ENCODE measurements around the gene CNTNAP5.

Gene CNTNAP5

DNA sequence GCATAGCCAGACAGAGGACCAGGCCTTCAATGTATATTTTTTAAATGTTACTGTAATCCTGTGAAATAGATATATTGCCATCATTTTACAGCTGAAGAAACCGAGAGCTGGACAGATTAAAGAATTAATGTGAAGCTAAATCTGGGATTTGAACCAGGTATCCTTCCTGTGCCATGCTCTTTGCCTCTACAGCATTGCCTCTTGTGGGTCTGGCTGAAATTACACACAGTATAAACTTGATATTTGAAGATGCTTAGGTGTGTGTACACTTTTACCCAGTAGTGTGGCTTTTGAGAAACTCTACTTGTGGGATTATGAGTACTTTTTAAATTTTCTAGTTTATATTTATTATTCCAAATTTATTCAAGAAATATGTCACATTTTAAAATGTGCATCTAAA lies 264.5 kb downstream of the CNTNAP5 start:
- no peaks in the 10 kb centered on the region for H3K36me3 Mint-ChIP-seq (ENCODE audit: low read depth)
- no peak overlapping the region for H3K27ac Mint-ChIP-seq
- no peak for DNase-seq
- H3K4me1 Mint-ChIP-seq (ENCODE audit: low read depth) = no peaks in the 10 kb centered on the region
- H3K27me3 Mint-ChIP-seq = no peaks in the 10 kb centered on the region
- peaks cover 9% of the 10 kb centered on the region for H3K9me3 Mint-ChIP-seq
- H3K4me3 Mint-ChIP-seq = no peak overlapping the region

DNA sequence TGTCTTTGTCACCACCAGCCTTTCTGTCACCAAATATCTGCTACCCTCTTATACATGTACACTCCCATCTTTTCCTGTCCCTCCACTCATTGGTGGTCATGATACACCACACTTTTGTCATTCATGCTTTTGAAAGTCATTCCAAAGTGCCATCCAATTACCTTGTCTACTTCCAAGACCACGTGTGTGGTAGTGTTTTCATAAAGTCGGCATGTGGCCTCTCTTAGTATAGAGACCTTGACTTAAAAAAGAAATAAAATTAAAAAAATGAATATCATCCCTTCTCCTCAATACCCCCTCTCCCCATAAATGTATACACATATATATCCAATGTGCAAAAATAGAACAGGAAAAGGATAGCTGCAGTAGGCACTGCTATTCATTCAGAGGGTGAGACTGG lies 271.4 kb downstream of the CNTNAP5 start:
- no peak overlapping the region for H3K4me3 Mint-ChIP-seq
- no peaks in the 10 kb centered on the region for H3K36me3 Mint-ChIP-seq (ENCODE audit: low read depth)
- no peak overlapping the region for H3K27ac Mint-ChIP-seq
- no peak for DNase-seq
- peaks cover 10% of the 10 kb centered on the region for H3K9me3 Mint-ChIP-seq
- H3K27me3 Mint-ChIP-seq = no peaks in the 10 kb centered on the region
- H3K4me1 Mint-ChIP-seq (ENCODE audit: low read depth) = no peaks in the 10 kb centered on the region

DNA sequence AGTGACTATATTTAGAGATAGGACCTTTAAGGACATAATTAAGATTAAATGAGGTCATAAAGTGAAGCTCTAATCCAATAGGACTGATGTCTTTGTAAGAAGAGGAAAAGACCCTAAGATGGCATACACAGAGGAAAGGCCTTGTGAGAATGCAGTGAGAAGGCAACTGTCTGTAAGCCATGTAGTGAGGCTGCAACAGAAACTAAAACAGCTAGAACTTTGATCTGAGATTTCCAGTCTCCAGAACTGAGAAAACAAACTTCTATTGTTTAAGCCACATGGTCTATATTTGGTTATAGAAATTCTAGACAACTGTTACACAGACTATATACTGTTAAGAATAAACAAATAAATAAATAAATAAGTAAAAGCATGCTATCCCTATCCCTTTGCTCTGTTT lies 276.8 kb downstream of the CNTNAP5 start:
- Mint-ChIP-seq H3K4me3 (no peak overlapping the region), H3K9me3 (peaks cover 21% of the 10 kb centered on the region), H3K27ac (no peak overlapping the region), H3K27me3 (no peaks in the 10 kb centered on the region), H3K4me1 (ENCODE audit: low read depth) (no peaks in the 10 kb centered on the region), H3K36me3 (ENCODE audit: low read depth) (no peaks in the 10 kb centered on the region)
- no peak for DNase-seq

DNA sequence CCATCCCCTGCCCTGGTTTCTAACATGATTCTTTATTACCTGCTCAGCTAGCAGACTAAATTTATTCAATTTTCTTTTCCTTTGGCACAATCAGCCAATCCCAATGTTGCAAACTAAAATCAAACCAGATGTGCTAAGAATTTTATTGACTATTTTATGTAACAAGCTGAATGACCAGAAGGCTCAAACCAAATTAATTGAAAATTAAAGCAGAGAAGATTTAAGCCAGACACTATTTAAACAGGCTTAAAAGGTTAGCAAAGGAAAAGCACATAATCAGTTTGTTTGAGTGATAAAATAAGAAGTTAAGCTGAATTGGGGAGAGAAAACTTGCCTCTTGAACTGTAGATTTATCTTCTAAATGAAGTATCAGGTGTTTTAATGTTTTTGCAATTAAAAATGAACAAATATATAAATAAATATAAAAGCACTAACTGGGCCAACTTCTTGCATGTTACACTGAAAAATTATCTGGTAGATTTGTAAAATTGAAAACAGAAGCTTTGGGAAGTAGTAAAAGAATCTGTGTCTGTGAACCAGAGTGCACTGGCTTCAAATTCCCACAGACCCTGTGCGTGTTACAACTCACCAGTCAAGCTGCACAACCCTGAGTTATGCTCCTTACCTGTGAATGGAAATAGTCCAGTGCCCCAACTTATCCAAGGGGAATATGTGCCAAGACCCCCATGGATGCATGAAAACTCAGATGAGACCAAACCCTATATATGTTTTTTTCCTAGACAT lies 283.4 kb downstream of the CNTNAP5 start:
- Mint-ChIP-seq H3K36me3 (ENCODE audit: low read depth) (no peaks in the 10 kb centered on the region), H3K9me3 (peaks cover 10% of the 10 kb centered on the region), H3K27me3 (no peaks in the 10 kb centered on the region), H3K4me1 (ENCODE audit: low read depth) (no peaks in the 10 kb centered on the region), H3K27ac (no peak overlapping the region), H3K4me3 (no peak overlapping the region)
- DNase-seq = no peak

DNA sequence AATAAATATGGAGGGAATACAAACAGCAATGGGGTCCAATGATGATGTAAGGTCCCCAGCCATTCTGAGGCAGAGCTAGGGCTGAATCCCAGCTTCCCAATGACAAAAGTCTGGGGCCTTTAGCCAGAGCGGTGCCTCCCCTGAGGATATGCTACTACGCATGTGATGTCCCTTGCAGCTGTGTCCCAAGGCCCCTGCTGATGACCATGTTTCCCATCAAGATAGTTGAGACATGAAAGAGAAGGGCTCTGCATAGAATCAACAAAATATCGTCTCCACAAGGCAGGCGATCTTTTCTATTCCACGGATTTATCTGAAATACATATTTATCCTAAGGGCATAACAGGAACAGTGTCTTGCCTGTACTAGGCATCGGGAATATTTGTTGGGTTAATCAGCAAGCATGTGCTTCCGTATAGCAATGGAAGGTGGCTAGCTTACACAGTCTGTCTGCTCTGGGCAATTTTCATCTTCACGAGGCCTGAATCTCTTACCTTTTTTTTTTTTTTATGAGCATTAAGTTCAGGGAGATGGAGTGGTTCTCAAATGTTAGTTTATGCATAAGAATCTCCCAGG lies 284.6 kb downstream of the CNTNAP5 start:
- Mint-ChIP-seq H3K27ac (no peak overlapping the region), H3K9me3 (peaks cover 10% of the 10 kb centered on the region), H3K4me3 (no peak overlapping the region), H3K36me3 (ENCODE audit: low read depth) (no peaks in the 10 kb centered on the region), H3K27me3 (no peaks in the 10 kb centered on the region), H3K4me1 (ENCODE audit: low read depth) (no peaks in the 10 kb centered on the region)
- DNase-seq = no peak

DNA sequence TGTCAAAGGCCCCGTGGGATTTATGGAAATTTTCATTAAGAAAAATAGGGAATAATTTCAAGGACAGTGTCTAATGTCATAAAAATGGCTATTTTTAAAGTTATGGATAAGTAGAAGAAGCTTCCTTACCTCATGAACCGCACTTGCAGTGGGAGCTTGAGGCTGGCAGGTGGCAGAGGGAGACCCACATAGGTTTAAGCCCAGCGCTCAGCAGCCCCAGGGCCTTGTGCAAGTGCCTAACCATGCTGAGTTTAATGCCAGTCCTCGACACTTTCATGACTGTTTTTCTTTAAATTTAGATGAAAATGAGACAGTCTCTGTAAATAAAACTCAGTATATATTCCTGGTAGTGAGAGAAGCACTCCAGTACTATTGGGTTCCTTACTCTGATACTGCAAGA lies 285.6 kb downstream of the CNTNAP5 start:
- Mint-ChIP-seq H3K9me3 (peaks cover 11% of the 10 kb centered on the region), H3K27ac (no peak overlapping the region), H3K27me3 (no peaks in the 10 kb centered on the region), H3K36me3 (ENCODE audit: low read depth) (no peaks in the 10 kb centered on the region), H3K4me1 (ENCODE audit: low read depth) (no peaks in the 10 kb centered on the region), H3K4me3 (no peak overlapping the region)
- no peak for DNase-seq

DNA sequence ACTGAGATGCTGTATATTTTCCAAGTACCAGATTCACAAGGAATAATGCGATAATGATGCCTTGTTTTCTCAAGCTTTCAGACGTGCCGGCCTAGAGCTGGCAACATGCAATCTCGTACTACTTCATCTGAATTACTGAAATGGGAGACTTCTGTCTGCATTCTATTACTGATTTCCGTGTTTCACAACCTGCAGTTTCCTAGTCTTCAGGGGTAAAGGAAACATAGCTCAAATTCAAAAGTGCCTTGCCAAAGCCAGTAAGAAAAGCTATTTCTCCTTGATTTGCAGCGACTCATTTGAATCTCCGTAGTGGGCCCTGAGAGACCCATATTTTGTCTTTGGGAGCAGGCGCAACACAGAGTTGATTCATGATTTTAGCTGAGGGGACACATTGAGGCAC lies 289.0 kb downstream of the CNTNAP5 start:
- Mint-ChIP-seq H3K36me3 (ENCODE audit: low read depth) (no peaks in the 10 kb centered on the region), H3K4me3 (no peak overlapping the region), H3K27me3 (no peaks in the 10 kb centered on the region), H3K9me3 (peaks cover 8% of the 10 kb centered on the region), H3K4me1 (ENCODE audit: low read depth) (no peaks in the 10 kb centered on the region), H3K27ac (no peak overlapping the region)
- DNase-seq = no peak

DNA sequence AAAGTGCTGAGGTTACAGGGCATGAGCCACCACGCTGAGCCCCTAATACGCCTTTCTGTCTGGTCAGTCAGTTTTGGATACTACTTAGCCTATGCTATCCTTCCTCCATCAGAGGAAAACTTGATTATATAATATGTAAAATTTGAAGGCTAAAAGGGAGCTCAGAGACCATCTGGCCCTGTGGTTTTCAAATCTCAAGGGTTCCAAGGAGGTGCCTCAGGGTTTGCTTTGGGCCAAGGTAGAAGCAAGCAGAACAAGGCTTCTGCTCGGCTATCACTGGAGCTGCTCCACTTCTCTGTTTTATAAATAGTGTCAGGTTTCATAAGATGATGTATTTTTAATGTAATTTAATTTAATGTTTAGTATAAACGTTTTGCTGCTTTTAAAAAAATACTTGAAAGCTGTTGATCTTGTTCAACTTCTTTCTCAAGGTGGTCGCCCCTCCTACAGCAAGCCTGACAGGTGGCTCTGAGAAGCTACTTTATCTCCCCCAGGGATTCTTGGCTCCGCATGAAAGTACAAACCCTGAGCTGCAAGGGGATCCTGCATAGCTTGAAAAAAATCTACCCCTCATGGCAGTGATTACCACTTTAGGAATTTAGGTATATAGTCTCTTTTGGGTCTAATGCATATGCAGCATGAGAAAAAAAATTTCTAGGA lies 290.3 kb downstream of the CNTNAP5 start:
- H3K9me3 Mint-ChIP-seq = peaks cover 8% of the 10 kb centered on the region
- no peak overlapping the region for H3K4me3 Mint-ChIP-seq
- H3K27ac Mint-ChIP-seq = no peak overlapping the region
- no peaks in the 10 kb centered on the region for H3K4me1 Mint-ChIP-seq (ENCODE audit: low read depth)
- H3K27me3 Mint-ChIP-seq = no peaks in the 10 kb centered on the region
- H3K36me3 Mint-ChIP-seq (ENCODE audit: low read depth) = no peaks in the 10 kb centered on the region
- DNase-seq = no peak

DNA sequence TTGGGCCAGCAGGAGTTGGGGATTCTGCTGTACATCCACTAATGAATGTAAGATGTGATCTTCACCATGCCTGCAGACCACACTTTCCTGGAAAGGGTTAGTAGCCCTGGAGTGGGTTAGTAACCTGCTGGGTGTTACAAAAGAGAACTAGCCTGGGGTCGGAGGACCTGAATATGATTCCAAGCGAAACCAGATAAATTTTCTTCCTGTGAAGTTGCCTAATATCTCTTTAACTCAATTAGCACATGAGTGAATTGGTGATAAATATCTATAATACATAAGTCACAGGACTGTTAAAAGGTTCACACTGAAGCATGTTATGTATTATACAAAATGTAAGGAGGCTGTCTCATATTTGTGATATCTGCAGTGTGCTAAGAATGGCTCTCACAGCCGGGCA lies 291.0 kb downstream of the CNTNAP5 start:
- DNase-seq = no peak
- H3K4me1 Mint-ChIP-seq (ENCODE audit: low read depth) = no peaks in the 10 kb centered on the region
- no peaks in the 10 kb centered on the region for H3K36me3 Mint-ChIP-seq (ENCODE audit: low read depth)
- H3K27me3 Mint-ChIP-seq = no peaks in the 10 kb centered on the region
- H3K27ac Mint-ChIP-seq = no peak overlapping the region
- no peak overlapping the region for H3K4me3 Mint-ChIP-seq
- peaks cover 11% of the 10 kb centered on the region for H3K9me3 Mint-ChIP-seq

DNA sequence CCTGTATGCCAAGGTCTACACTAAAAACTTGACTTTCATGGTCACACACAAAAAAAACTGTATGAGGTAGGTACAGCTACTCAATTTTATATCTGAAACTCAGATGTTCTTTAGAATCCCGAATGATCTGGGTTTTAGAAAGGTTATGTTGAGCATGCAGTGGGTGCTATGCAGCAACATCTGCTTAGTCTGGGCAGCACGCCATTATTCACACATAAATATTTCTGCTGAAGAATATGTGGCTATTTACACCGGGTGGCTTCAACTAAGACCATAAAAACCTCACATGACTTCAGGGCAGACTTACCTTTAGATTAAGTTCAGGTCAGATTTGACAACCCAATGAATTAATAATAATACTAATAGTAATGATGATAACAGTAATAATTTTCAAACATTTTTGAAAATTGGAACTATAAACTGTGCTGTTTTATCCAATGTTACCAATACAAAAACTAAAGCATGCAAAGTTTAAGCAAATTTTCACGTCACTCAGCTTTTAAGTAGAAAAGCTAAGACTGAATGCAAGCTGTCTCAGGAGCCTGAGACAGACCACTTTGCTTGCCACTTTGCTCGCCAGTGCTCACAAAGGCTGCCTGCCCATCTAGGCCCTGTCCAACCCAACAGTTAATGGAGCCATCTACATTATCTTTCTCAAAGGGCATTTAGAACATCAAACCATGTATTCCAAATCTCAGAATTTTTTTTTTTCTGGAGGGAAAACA lies 292.0 kb downstream of the CNTNAP5 start:
- H3K27ac Mint-ChIP-seq = no peak overlapping the region

DNA sequence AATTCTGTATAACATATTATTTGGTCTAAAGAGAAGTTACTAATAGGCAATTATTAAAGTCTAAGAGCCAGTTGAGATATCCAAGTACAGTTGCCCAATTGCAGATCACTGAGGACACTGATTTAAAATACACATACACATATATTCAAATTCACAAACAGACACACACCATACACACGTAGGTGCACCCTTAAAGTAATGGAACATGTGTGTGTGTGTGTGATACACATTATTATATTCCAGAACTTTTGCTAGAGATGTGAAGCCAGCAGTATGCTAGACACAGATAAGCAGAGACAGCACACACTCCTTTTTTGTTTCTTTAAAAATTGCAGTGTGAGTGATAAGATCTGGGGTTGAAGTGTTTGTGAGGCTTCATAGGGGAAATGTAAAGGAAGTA lies 292.5 kb downstream of the CNTNAP5 start:
- H3K27ac Mint-ChIP-seq = no peak overlapping the region
- DNase-seq = no peak
- no peaks in the 10 kb centered on the region for H3K4me1 Mint-ChIP-seq (ENCODE audit: low read depth)
- no peak overlapping the region for H3K4me3 Mint-ChIP-seq
- no peaks in the 10 kb centered on the region for H3K27me3 Mint-ChIP-seq
- H3K9me3 Mint-ChIP-seq = peaks cover 11% of the 10 kb centered on the region
- no peaks in the 10 kb centered on the region for H3K36me3 Mint-ChIP-seq (ENCODE audit: low read depth)

More for the DNA sequence above, 292.0 kb downstream of the CNTNAP5 start:
- Mint-ChIP-seq H3K27me3 (no peaks in the 10 kb centered on the region), H3K9me3 (peaks cover 11% of the 10 kb centered on the region), H3K4me3 (no peak overlapping the region), H3K36me3 (ENCODE audit: low read depth) (no peaks in the 10 kb centered on the region), H3K4me1 (ENCODE audit: low read depth) (no peaks in the 10 kb centered on the region)
- no peak for DNase-seq

DNA sequence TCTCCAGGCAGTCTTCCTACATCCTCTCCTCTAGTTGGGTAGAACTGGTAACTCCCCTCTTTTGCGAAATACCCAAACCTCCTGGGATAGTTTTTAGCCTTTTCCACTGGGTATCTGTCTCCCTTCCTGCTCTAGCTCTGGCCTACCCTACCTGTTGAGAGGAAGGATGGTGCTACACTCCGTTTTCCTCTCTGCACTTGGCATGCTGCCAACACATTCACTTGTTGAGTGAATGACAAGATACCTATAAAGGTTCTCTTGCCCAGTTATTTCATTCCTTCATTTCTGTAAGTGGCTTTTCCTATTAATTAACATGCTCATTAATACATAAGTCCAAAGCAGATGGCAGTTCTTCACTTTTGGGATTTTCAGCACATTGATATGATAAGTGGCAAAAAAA lies 293.8 kb downstream of the CNTNAP5 start:
- Mint-ChIP-seq H3K27ac (no peak overlapping the region), H3K4me1 (ENCODE audit: low read depth) (no peaks in the 10 kb centered on the region), H3K4me3 (no peak overlapping the region), H3K9me3 (peaks cover 7% of the 10 kb centered on the region), H3K27me3 (no peaks in the 10 kb centered on the region), H3K36me3 (ENCODE audit: low read depth) (no peaks in the 10 kb centered on the region)
- no peak for DNase-seq

DNA sequence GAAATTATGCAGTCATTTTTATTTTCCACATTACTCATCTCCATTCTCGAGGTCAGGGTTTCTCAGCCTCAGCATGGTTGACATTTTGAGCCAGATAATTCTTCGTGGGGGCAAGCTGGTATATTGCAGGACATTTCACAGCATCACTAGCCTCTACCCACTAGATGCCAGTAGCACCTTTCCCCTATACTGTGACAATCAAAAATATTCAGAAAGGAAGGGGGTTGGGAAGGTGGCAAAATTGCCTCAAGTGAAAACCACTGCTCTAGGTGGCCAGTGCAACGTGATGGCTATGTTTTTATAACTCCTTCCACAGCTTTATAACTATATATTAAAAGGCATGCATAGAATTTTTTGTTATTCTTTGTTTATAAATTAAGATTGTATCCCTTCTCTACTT lies 294.5 kb downstream of the CNTNAP5 start:
- no peak overlapping the region for H3K27ac Mint-ChIP-seq
- no peaks in the 10 kb centered on the region for H3K36me3 Mint-ChIP-seq (ENCODE audit: low read depth)
- H3K4me3 Mint-ChIP-seq = no peak overlapping the region
- no peaks in the 10 kb centered on the region for H3K4me1 Mint-ChIP-seq (ENCODE audit: low read depth)
- H3K27me3 Mint-ChIP-seq = no peaks in the 10 kb centered on the region
- no peak for DNase-seq
- H3K9me3 Mint-ChIP-seq = peaks cover 7% of the 10 kb centered on the region

DNA sequence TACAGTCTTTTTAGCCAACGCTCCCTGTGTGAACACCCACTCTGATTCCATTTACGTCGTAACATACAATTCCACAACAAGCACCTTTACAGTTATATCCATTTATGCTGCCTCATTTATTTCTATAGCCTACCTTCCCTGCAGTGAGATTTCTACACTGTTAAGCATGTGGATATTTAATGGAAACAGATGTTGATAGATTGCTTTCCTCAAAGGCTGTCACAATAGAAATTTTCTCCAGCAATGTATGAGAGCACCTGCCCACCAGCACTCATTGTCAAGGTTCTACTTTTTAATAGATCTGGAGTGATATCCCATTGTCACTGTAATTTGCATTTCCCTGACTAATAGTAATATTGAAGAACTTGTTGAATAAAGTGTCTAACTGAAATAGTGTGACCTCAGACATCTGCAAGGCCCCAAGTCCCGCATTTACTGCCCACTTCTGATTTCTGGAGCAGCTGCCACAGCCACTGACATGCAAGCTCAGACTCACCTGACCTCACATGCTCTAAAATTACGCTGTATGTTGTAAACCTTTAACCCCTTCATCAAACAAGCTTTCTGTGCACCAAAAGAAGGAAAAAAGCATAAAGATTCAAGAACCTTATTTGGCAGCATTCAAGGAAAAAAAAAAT lies 295.1 kb downstream of the CNTNAP5 start:
- DNase-seq = no peak
- Mint-ChIP-seq H3K4me1 (ENCODE audit: low read depth) (no peaks in the 10 kb centered on the region), H3K4me3 (no peak overlapping the region), H3K27me3 (no peaks in the 10 kb centered on the region), H3K27ac (no peak overlapping the region), H3K36me3 (ENCODE audit: low read depth) (no peaks in the 10 kb centered on the region), H3K9me3 (peaks cover 7% of the 10 kb centered on the region)
